GM23338 (cell line): Measurements from ENCODE around the gene FHAD1. TPM values are rescaled to one million over a fixed set of nuclear protein-coding genes. Genes with fewer than 3 reads are reported as not detected.

ENCODE experiments used
- ATAC-seq: fragments of 200-7000 bp; cut with Tn5 transposase; 3 replicates; pipeline ENCODE4 v1.9.1; 2020
- DNase-seq: peaks from one replicate; pipeline ENCODE4 v3.0.0-alpha.2; 2015; ENCODE audit warnings: low spot score
- H2AFZ ChIP-seq: fragments of 200-600 bp; sonication (generic); 2 replicates; pipeline ENCODE4 v1.8.0; 2016; ENCODE audit warnings: antibody characterized with exemption, mild to moderate bottlenecking, moderate library complexity
- H3F3A ChIP-seq: fragments of 200-600 bp; sonication (generic); replicated peaks from 2 replicates; pipeline ENCODE4 v1.8.0; 2017; ENCODE audit warnings: antibody characterized with exemption, mixed run types, low read depth
- H3K27ac ChIP-seq: fragments of 200-600 bp; sonication (generic); 2 replicates; pipeline ENCODE4 v1.6.1; 2016; ENCODE audit warnings: low read depth
- H3K27me3 ChIP-seq: fragments of 200-600 bp; sonication (generic); 2 replicates; pipeline ENCODE4 v1.8.0; 2016; ENCODE audit warnings: mild to moderate bottlenecking, mixed run types, moderate library complexity; ENCODE audit not compliant: insufficient read depth
- H3K36me3 ChIP-seq: fragments of 200-600 bp; sonication (generic); 2 replicates; pipeline ENCODE4 v1.8.0; 2016; ENCODE audit warnings: mild to moderate bottlenecking; ENCODE audit not compliant: insufficient read depth
- H3K4me1 ChIP-seq: fragments of 200-600 bp; sonication (generic); 2 replicates; pipeline ENCODE4 v1.8.0; 2016; ENCODE audit warnings: mild to moderate bottlenecking, moderate library complexity; ENCODE audit not compliant: insufficient read depth
- H3K4me2 ChIP-seq: fragments of 200-600 bp; sonication (generic); 2 replicates; pipeline ENCODE4 v1.7.1; 2017; ENCODE audit warnings: mixed run types
- H3K4me3 ChIP-seq: fragments of 200-600 bp; sonication (generic); 2 replicates; pipeline ENCODE4 v1.6.1; 2016; ENCODE audit warnings: mixed run types
- H3K79me2 ChIP-seq: fragments of 200-600 bp; sonication (generic); replicated peaks from 2 replicates; pipeline ENCODE4 v1.8.0; 2017; ENCODE audit warnings: mild to moderate bottlenecking; ENCODE audit not compliant: insufficient read depth
- H3K9me2 ChIP-seq: fragments of 200-600 bp; sonication (generic); 2 replicates; pipeline ENCODE4 v1.8.0; 2017; ENCODE audit not compliant: insufficient read depth
- H4K20me1 ChIP-seq: fragments of 200-600 bp; sonication (generic); replicated peaks from 2 replicates; pipeline ENCODE4 v1.8.0; 2017; ENCODE audit warnings: mild to moderate bottlenecking; ENCODE audit not compliant: insufficient read depth
- H3K27ac Mint-ChIP-seq: 2 replicates; pipeline ENCODE4 v1.8.0; 2020; ENCODE audit warnings: inconsistent platforms, mild to moderate bottlenecking, moderate library complexity, mixed read lengths
- H3K27me3 Mint-ChIP-seq: 3 replicates; pipeline ENCODE4 v1.8.0; 2022; ENCODE audit warnings: low read depth, mild to moderate bottlenecking, moderate library complexity, mixed read lengths, inconsistent platforms; ENCODE audit not compliant: insufficient read depth, poor library complexity
- H3K36me3 Mint-ChIP-seq: 3 replicates; pipeline ENCODE4 v1.8.0; 2021; ENCODE audit warnings: low read depth, mild to moderate bottlenecking, inconsistent platforms, moderate library complexity, mixed read lengths
- H3K4me1 Mint-ChIP-seq: 3 replicates; pipeline ENCODE4 v1.8.0; 2020; ENCODE audit warnings: mild to moderate bottlenecking, inconsistent platforms, mixed read lengths
- H3K4me3 Mint-ChIP-seq: 3 replicates; pipeline ENCODE4 v1.8.0; 2021; ENCODE audit warnings: moderate library complexity, mild to moderate bottlenecking, inconsistent platforms, mixed read lengths
- H3K9me3 Mint-ChIP-seq: 3 replicates; pipeline ENCODE4 v1.8.0; 2020; ENCODE audit warnings: moderate library complexity, mild to moderate bottlenecking, inconsistent platforms, mixed read lengths
- EZH2phosphoT487 ChIP-seq: fragments of 200-600 bp; sonication (generic); IDR thresholded peaks from one replicate; pipeline ENCODE4 v1.8.1; 2018; ENCODE audit warnings: antibody characterized with exemption; ENCODE audit not compliant: unreplicated experiment
- JUNB ChIP-seq: IDR thresholded peaks from one replicate; pipeline ENCODE4 v1.6.1; 2016; ENCODE audit warnings: antibody characterized with exemption; ENCODE audit not compliant: unreplicated experiment
- POLR2AphosphoS5 ChIP-seq: IDR thresholded peaks from 2 replicates; pipeline ENCODE4 v1.6.1; 2016; ENCODE audit warnings: antibody characterized with exemption, low read depth
- REST ChIP-seq: IDR thresholded peaks from one replicate; pipeline ENCODE4 v1.6.1; 2018; ENCODE audit warnings: antibody characterized with exemption; ENCODE audit not compliant: unreplicated experiment
- STAT1 ChIP-seq: IDR thresholded peaks from one replicate; pipeline ENCODE4 v1.6.1; 2016; ENCODE audit warnings: antibody characterized with exemption; ENCODE audit not compliant: unreplicated experiment
- ZNF331 ChIP-seq: fragments of 250-450 bp; sonication (Bioruptor Pico); IDR thresholded peaks from 2 replicates; pipeline ENCODE4 v1.5.0; 2020; ENCODE audit warnings: low read depth, mild to moderate bottlenecking, moderate library complexity
- ZNF462 ChIP-seq: fragments of 250-450 bp; sonication (Bioruptor Pico); IDR thresholded peaks from 2 replicates; pipeline ENCODE4 v1.5.0; 2020; ENCODE audit warnings: mild to moderate bottlenecking, moderate library complexity
- polyA plus RNA-seq: library from polyadenylated mRNA; unstranded; fragments of >200 nt; fragmentation: Nextera tagmentation; extraction: Ambion mirVana; gene quantifications from 2 replicates; pipeline ENCODE4 v1.2.1, GENCODE V29; 2016
- total RNA-seq: library from RNA; depleted of rRNA; stranded (reverse); fragments of >200 nt; shearing (Covaris generic); gene quantifications from 2 replicates; pipeline ENCODE4 v1.2.3, GENCODE V29; 2014

Gene FHAD1
- total and polyA plus RNA-seq, 2 experiments from 2014 or later, result 1.8 to 3.3 TPM

GRCh38 chr1:15254559-15254958, 7.5 kb downstream of the FHAD1 start (continued):
- TF ChIP-seq ZNF462, result no peak
- TF ChIP-seq EZH2phosphoT487, result no peak
- no peak for TF ChIP-seq ZNF331 (CRISPR knock-in tag)

- Histone ChIP-seq H3K4me1 (no peaks in the 10 kb centered on the region), H3K4me2 (no peak overlapping the region), H3K27ac (no peak overlapping the region), H3K36me3 (no peaks in the 10 kb centered on the region), H3K9me2 (no peaks in the 10 kb centered on the region), H3K4me3 (no peak overlapping the region), H2AFZ (no peak overlapping the region), H3K79me2 (no peaks in the 10 kb centered on the region), H3F3A (no peaks in the 10 kb centered on the region), H4K20me1 (no peaks in the 10 kb centered on the region), H3K27me3 (no peaks in the 10 kb centered on the region)
- no peaks in the 10 kb centered on the region for H3K9me3 Mint-ChIP-seq
- no peak overlapping the region for H3K27ac Mint-ChIP-seq
- no peak overlapping the region for H3K4me3 Mint-ChIP-seq
- H3K4me1 Mint-ChIP-seq, result peaks cover 13% of the 10 kb centered on the region
- DNase-seq, result no peak
- no peak for ATAC-seq
- H3K27me3 Mint-ChIP-seq, result peaks cover 7% of the 10 kb centered on the region
- H3K36me3 Mint-ChIP-seq, result no peaks in the 10 kb centered on the region
- TF ChIP-seq STAT1 (no peak), JUNB (no peak), POLR2AphosphoS5 (no peak), EZH2phosphoT487 (no peak), REST (no peak)
Observed at GRCh38 chr1:15255582-15256149, 8.6 kb downstream of the FHAD1 start.
